Vagina (tissue), 2 donors: ENCODE data around the gene TRABD2B. TPM values are rescaled to one million over a fixed set of nuclear protein-coding genes. Genes with fewer than 3 reads are reported as not detected.

Source experiments
- DNase-seq, 2 donors: peaks; one replicate each; pipeline ENCODE4 v3.0.0-alpha.2; 2017; ENCODE audit errors: extremely low spot score in 2 of 2
- H3K27ac ChIP-seq: fragments of 200-600 bp; sonication (generic); one replicate; pipeline ENCODE4 v1.5.1; 2019
- H3K27me3 ChIP-seq: fragments of 200-600 bp; sonication (generic); one replicate; pipeline ENCODE4 v1.5.1; 2019
- H3K36me3 ChIP-seq, 2 donors: fragments of 200-600 bp; sonication (generic); one replicate each; pipeline ENCODE4 v1.5.1; 2017 to 2019
- H3K4me1 ChIP-seq: fragments of 200-600 bp; sonication (generic); one replicate; pipeline ENCODE4 v1.5.1; 2019
- H3K4me3 ChIP-seq, 2 donors: fragments of 200-600 bp; sonication (generic); 1 replicate in 1 of 2; 2 replicates in 1 of 2; pipeline ENCODE4 v1.5.1; 2016 to 2019
- H3K9me3 ChIP-seq: fragments of 200-600 bp; sonication (generic); one replicate; pipeline ENCODE4 v1.5.1; 2019
- CTCF ChIP-seq, 3 experiments: fragments of 450-650 bp in 2 of 3; fragments of 200-600 bp in 1 of 3; sonication (generic) in 1 of 3; IDR thresholded peaks; one replicate each; pipeline ENCODE4 v1.5.1; 2017 to 2019; ENCODE audit warnings: antibody characterized with exemption in 3 of 3, mild to moderate bottlenecking in 2 of 3, moderate library complexity in 2 of 3
- POLR2A ChIP-seq, 2 donors: fragments of 450-650 bp; IDR thresholded peaks; one replicate each; pipeline ENCODE4 v1.6.1; 2017; ENCODE audit warnings: antibody characterized with exemption in 2 of 2, mild to moderate bottlenecking in 2 of 2, moderate library complexity in 2 of 2
- POLR2AphosphoS5 ChIP-seq, 2 donors: sonication (generic); formaldehyde crosslinking; IDR thresholded peaks; one replicate each; pipeline ENCODE4 v1.9.0; 2017; ENCODE audit warnings: antibody characterized with exemption in 2 of 2, mild to moderate bottlenecking in 2 of 2, low read depth in 1 of 2; ENCODE audit not compliant: insufficient read depth in 1 of 2
- intact Hi-C: fragments of 100-400 bp; cut with DNase I; formaldehyde crosslinking; loops from one replicate; pipeline ENCODE4 v1.15.1; 2023
- total RNA-seq: library from RNA; depleted of rRNA; stranded (reverse); fragments of >200 nt; gene quantifications from one replicate; pipeline ENCODE4 v1.2.3, GENCODE V29; 2016

TRABD2B gene
- total RNA-seq, 1 donor from 2014 or later = 5.6 TPM

DNA sequence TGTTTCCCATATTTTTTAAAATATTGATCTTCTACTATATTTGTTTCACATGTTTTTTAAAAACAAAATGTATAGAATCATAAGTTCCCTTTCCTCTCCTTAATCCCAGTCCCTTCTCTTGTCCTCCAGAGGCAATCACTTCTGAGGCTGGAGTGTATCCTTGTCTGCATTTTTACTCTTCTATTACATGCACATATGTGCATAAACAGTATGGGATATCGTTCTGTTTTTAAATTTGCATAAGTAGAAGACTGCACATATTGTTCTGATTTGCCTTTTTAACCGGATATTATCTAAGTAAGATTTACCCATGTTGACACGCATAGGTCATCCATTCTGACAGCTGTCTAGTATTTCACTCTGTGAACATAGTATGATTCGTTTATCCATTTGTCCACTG lies 142.0 kb downstream of the TRABD2B start:
- Histone ChIP-seq H3K36me3 (no peaks in the 10 kb centered on the region), H3K4me1 (peaks cover 5% of the 10 kb centered on the region), H3K27me3 (no peaks in the 10 kb centered on the region), H3K9me3 (no peaks in the 10 kb centered on the region), H3K27ac (no peak overlapping the region), H3K4me3 (no peak overlapping the region)
- DNase-seq = no peak
- intact Hi-C loops = no loop called here
- TF ChIP-seq POLR2AphosphoS5 (IDR thresholded peaks at IDR 0.05; ENCODE audit: insufficient read depth in 1 of 2, low read depth in 1 of 2) (no peak), POLR2A (IDR thresholded peaks at IDR 0.05) (no peak), CTCF (IDR thresholded peaks at IDR 0.05) (no peak)

DNA sequence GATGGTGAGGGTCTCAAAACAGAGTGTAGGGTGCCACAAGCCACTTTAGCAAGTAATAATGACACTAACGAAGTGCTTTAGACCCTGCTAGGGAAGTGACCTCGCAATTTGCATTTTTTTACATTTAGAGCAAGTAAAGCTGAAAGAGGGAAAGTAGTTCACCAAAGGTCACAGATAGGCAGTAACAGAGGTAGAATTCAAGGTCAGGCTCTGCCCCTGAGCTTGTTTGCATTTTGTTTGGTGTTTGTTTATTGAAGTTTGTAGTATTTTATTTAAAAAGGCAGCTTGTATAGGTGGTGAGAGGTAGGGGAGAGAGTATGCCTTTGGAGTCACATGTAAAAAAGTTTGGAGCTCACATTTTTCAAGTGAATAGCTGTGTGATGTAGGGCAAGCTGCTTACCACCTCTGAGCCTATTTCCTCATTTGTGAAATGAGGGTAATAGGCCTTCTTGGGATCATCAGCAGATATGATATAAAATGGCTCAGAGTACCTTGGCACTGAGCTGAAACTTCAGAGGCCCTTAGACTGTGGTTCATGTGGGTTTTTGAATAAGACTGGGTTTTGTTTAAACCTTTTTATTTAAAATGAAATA lies 142.5 kb downstream of the TRABD2B start:
- Histone ChIP-seq H3K27me3 (no peaks in the 10 kb centered on the region), H3K4me3 (no peak overlapping the region), H3K36me3 (no peaks in the 10 kb centered on the region), H3K4me1 (peaks cover 9% of the 10 kb centered on the region), H3K9me3 (no peaks in the 10 kb centered on the region), H3K27ac (no peak overlapping the region)
- DNase-seq = no peak
- intact Hi-C loops = no loop called here
- TF ChIP-seq POLR2A (IDR thresholded peaks at IDR 0.05) = no peak
- TF ChIP-seq CTCF (IDR thresholded peaks at IDR 0.05) = no peak
- no peak for TF ChIP-seq POLR2AphosphoS5 (IDR thresholded peaks at IDR 0.05; ENCODE audit: insufficient read depth in 1 of 2, low read depth in 1 of 2)

- intact Hi-C loops = no loop called here
Observed at GRCh38 chr1:47853852-47854251, 143.3 kb downstream of the TRABD2B start.

DNA sequence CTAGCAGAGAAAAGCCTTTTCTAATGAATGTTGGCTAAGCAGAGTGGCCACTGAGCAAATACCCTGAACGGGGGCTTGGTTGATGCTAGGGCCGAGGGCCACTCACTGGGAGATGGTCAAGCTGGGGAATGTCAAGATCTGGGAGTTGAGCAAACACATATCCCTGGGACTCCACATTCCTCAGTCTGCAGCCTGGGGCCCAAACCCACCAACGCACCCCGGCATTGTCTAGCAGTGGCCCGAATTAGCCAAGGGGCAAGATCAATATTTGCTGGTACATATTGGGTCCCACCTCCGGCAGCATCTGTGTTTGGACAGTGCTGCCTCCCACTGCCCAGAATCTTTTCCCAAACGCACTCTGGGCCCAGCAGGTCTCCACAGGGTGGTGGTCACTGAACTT lies 144.1 kb downstream of the TRABD2B start:
- TF ChIP-seq CTCF (IDR thresholded peaks at IDR 0.05) (no peak), POLR2AphosphoS5 (IDR thresholded peaks at IDR 0.05; ENCODE audit: insufficient read depth in 1 of 2, low read depth in 1 of 2) (no peak), POLR2A (IDR thresholded peaks at IDR 0.05) (no peak)
- intact Hi-C loops = no loop called here
- Histone ChIP-seq H3K9me3 (no peaks in the 10 kb centered on the region), H3K36me3 (no peaks in the 10 kb centered on the region), H3K27ac (no peak overlapping the region), H3K27me3 (no peaks in the 10 kb centered on the region), H3K4me3 (no peak overlapping the region), H3K4me1 (peaks cover 15% of the 10 kb centered on the region)
- no peak for DNase-seq

More at GRCh38 chr1:47853852-47854251, 143.3 kb downstream of the TRABD2B start:
- Histone ChIP-seq H3K27me3 (no peaks in the 10 kb centered on the region), H3K36me3 (no peaks in the 10 kb centered on the region), H3K9me3 (no peaks in the 10 kb centered on the region), H3K4me1 (peaks cover 15% of the 10 kb centered on the region), H3K4me3 (no peak overlapping the region), H3K27ac (no peak overlapping the region)
- no peak for TF ChIP-seq CTCF (IDR thresholded peaks at IDR 0.05)
- no peak for TF ChIP-seq POLR2AphosphoS5 (IDR thresholded peaks at IDR 0.05; ENCODE audit: insufficient read depth in 1 of 2, low read depth in 1 of 2)
- no peak for TF ChIP-seq POLR2A (IDR thresholded peaks at IDR 0.05)
- no peak for DNase-seq

- H3K36me3 ChIP-seq = no peaks in the 10 kb centered on the region
- intact Hi-C loops = no loop called here
- TF ChIP-seq CTCF (IDR thresholded peaks at IDR 0.05) (no peak), POLR2A (IDR thresholded peaks at IDR 0.05) (no peak), POLR2AphosphoS5 (IDR thresholded peaks at IDR 0.05; ENCODE audit: insufficient read depth in 1 of 2, low read depth in 1 of 2) (no peak)
- H3K27me3 ChIP-seq = no peaks in the 10 kb centered on the region
- no peak overlapping the region for H3K27ac ChIP-seq
- no peak for DNase-seq
- no peak overlapping the region for H3K4me3 ChIP-seq
- H3K9me3 ChIP-seq = no peaks in the 10 kb centered on the region
- H3K4me1 ChIP-seq = peaks cover 15% of the 10 kb centered on the region
Observed at GRCh38 chr1:47852006-47852718, 145.0 kb downstream of the TRABD2B start.
